ENCODE measurements around the gene GALNT2. TPM values are rescaled to one million over a fixed set of nuclear protein-coding genes. Genes with fewer than 3 reads are reported as not detected.

GALNT2 gene
- polyA plus RNA-seq, 1 of the 3 experiments (the other 2 are of a cell fraction), result 118 TPM

DNA sequence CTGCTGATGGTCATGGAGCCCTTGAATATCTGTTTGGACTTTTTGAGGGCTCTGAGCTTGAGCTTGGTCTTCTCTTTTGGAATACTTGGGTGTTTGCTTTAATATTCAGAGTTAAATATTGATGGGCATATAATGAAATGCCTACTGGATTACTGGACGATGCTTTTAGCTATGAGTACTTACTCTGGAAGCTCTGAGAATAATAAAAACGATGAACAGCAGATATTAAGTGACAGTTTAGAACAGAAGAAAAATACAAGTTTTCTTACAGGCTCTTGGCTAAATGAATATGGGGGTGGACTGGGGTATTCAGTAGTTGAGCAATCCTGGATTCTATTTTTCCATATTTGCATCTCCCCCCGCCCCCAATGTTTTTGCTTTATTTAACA lies 20.7 kb downstream of the GALNT2 start:
- H3K27me3 ChIP-seq (ENCODE audit: insufficient read depth), result no peaks in the 10 kb centered on the region
- peak overlapping the region; percentile 31 to 59; a peak in 3 of 4 replicates for H3K27ac ChIP-seq (ENCODE audit: low read depth in 2 of 2, low read length in 1 of 2)
- H3K4me2 ChIP-seq, result peak overlapping the region; percentile 24; the same call in 1 of the 2 replicates
- H3K9me2 ChIP-seq, result no peaks in the 10 kb centered on the region
- H3K9ac ChIP-seq, result no peak overlapping the region
- H2AFZ ChIP-seq (ENCODE audit: low read depth), result no peak overlapping the region
- H3K9me3 ChIP-seq, result no peaks in the 10 kb centered on the region
- no peak overlapping the region; a peak in 1 of 4 replicates for H3K4me3 ChIP-seq (ENCODE audit: low read depth in 2 of 2, low read length in 1 of 2)
- ChIA-PET POLR2A (no interaction called here), CTCF (interaction anchor here (0.6 to 2.1 kb wide), 8 partner anchors 10 to 463 kb away, joined by 3 to 5 read pairs (median 4); no protein-coding TSS in a partner anchor)
- H3K36me3 ChIP-seq (replicated peaks in 1 of 2; ENCODE audit: control insufficient read depth in 1 of 2, insufficient read depth in 2 of 2, low read length in 1 of 2), result no peaks in the 10 kb centered on the region
- H4K20me1 ChIP-seq (ENCODE audit: insufficient read depth), result no peaks in the 10 kb centered on the region
- peaks cover 91% of the 10 kb centered on the region for H3K79me2 ChIP-seq (ENCODE audit: insufficient read depth)
- WGBS (ENCODE audit: low lambda C conversion rate), result 41% methylated on average over 3 of the region's 3 CpGs
- peaks cover 45 to 80% of the 10 kb centered on the region in 2 experiments for H3K4me1 ChIP-seq (ENCODE audit: control insufficient read depth in 1 of 2, insufficient read depth in 2 of 2, low read depth in 1 of 2, low read length in 1 of 2)
- H3F3A ChIP-seq (replicated peaks; ENCODE audit: insufficient read depth), result peaks cover 56% of the 10 kb centered on the region
- TF ChIP-seq FOXJ3 (CRISPR knock-in tag; IDR thresholded peaks at IDR 0.05) (no peak), GABPA (IDR thresholded peaks at IDR 0.05; ENCODE audit: low read depth) (no peak), FOSL2 (IDR thresholded peaks at IDR 0.05; ENCODE audit: borderline replicate concordance, low read depth) (peak; percentile 17; the same call in 1 of the 2 replicates), JUND (IDR thresholded peaks at IDR 0.05) (peak; percentile 28; the same call in 1 of the 2 replicates), ELF1 (IDR thresholded peaks at IDR 0.05) (no peak), CTCF (IDR thresholded peaks at IDR 0.05) (no peak)
- TF ChIP-seq, protein P1, sequence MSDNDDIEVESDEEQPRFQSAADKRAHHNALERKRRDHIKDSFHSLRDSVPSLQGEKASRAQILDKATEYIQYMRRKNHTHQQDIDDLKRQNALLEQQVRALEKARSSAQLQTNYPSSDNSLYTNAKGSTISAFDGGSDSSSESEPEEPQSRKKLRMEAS (IDR thresholded peaks at IDR 0.05; ENCODE audit: low read depth), result no peak
- TF ChIP-seq, protein P2, sequence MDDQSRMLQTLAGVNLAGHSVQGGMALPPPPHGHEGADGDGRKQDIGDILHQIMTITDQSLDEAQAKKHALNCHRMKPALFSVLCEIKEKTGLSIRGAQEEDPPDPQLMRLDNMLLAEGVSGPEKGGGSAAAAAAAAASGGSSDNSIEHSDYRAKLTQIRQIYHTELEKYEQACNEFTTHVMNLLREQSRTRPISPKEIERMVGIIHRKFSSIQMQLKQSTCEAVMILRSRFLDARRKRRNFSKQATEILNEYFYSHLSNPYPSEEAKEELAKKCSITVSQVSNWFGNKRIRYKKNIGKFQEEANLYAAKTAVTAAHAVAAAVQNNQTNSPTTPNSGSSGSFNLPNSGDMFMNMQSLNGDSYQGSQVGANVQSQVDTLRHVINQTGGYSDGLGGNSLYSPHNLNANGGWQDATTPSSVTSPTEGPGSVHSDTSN (IDR thresholded peaks at IDR 0.05), result 0 out of 2 replicates have a peak, but pooled peaks have one; percentile 16
- no peak for DNase-seq

GRCh38 chr1:230090194-230090711 lies 23.2 kb downstream of the GALNT2 start:
- Histone ChIP-seq H3K9me2 (no peaks in the 10 kb centered on the region), H3K79me2 (ENCODE audit: insufficient read depth) (peaks cover 93% of the 10 kb centered on the region), H3K9ac (peak overlapping the region; percentile 35; the same call in 1 of the 2 replicates), H3K27me3 (ENCODE audit: insufficient read depth) (no peaks in the 10 kb centered on the region), H3K9me3 (no peaks in the 10 kb centered on the region), H3K27ac (ENCODE audit: low read depth in 2 of 2, low read length in 1 of 2) (peak overlapping the region; percentile 30 to 86), H3F3A (replicated peaks; ENCODE audit: insufficient read depth) (peaks cover 37% of the 10 kb centered on the region), H3K4me3 (ENCODE audit: low read depth in 2 of 2, low read length in 1 of 2) (peak overlapping the region in 1 of 2 experiments; percentile 18; a peak in 1 of 4 replicates), H2AFZ (ENCODE audit: low read depth) (no peak overlapping the region), H4K20me1 (ENCODE audit: insufficient read depth) (no peaks in the 10 kb centered on the region), H3K36me3 (replicated peaks in 1 of 2; ENCODE audit: control insufficient read depth in 1 of 2, insufficient read depth in 2 of 2, low read length in 1 of 2) (no peaks in the 10 kb centered on the region), H3K4me1 (ENCODE audit: control insufficient read depth in 1 of 2, insufficient read depth in 2 of 2, low read depth in 1 of 2, low read length in 1 of 2) (peaks cover 28 to 64% of the 10 kb centered on the region in 2 experiments), H3K4me2 (peak overlapping the region; percentile 68)
- 34% methylated on average over 6 of the region's 6 CpGs for WGBS (ENCODE audit: low lambda C conversion rate)
- POLR2A ChIA-PET, result no interaction called here
- no peak for DNase-seq
- CTCF ChIA-PET, result no interaction called here
- no peak for TF ChIP-seq CTCF (IDR thresholded peaks at IDR 0.05)
- TF ChIP-seq JUND (IDR thresholded peaks at IDR 0.05), result peak; percentile 38; the same call in 1 of the 2 replicates
- no peak for TF ChIP-seq IRF3 (IDR thresholded peaks at IDR 0.05; ENCODE audit: low read depth, low read length)
- peak in 1 of 2 experiments; percentile 49; a peak in 1 of 4 replicates for TF ChIP-seq EP300 (IDR thresholded peaks at IDR 0.05; ENCODE audit: borderline replicate concordance in 1 of 2, low read depth in 1 of 2, low read length in 1 of 2)
- TF ChIP-seq NFIC (IDR thresholded peaks at IDR 0.05; ENCODE audit: borderline replicate concordance), result peak; percentile 7
- peak; percentile 84 for TF ChIP-seq TCF12 (IDR thresholded peaks at IDR 0.05)
- TF ChIP-seq, protein P3, sequence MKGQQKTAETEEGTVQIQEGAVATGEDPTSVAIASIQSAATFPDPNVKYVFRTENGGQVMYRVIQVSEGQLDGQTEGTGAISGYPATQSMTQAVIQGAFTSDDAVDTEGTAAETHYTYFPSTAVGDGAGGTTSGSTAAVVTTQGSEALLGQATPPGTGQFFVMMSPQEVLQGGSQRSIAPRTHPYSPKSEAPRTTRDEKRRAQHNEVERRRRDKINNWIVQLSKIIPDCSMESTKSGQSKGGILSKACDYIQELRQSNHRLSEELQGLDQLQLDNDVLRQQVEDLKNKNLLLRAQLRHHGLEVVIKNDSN (IDR thresholded peaks at IDR 0.05; ENCODE audit: borderline replicate concordance, low read depth), result no peak
- no peak for TF ChIP-seq RXRA (IDR thresholded peaks at IDR 0.05; ENCODE audit: borderline replicate concordance, low read depth)
- no peak for TF ChIP-seq MEF2A (IDR thresholded peaks at IDR 0.05; ENCODE audit: borderline replicate concordance, low read depth)
- TF ChIP-seq, protein P4, sequence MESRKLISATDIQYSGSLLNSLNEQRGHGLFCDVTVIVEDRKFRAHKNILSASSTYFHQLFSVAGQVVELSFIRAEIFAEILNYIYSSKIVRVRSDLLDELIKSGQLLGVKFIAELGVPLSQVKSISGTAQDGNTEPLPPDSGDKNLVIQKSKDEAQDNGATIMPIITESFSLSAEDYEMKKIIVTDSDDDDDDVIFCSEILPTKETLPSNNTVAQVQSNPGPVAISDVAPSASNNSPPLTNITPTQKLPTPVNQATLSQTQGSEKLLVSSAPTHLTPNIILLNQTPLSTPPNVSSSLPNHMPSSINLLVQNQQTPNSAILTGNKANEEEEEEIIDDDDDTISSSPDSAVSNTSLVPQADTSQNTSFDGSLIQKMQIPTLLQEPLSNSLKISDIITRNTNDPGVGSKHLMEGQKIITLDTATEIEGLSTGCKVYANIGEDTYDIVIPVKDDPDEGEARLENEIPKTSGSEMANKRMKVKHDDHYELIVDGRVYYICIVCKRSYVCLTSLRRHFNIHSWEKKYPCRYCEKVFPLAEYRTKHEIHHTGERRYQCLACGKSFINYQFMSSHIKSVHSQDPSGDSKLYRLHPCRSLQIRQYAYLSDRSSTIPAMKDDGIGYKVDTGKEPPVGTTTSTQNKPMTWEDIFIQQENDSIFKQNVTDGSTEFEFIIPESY (IDR thresholded peaks at IDR 0.05; ENCODE audit: borderline replicate concordance, low read depth), result no peak
